HepG2 (cell line): ENCODE data around the gene VSNL1. TPM values are rescaled to one million over a fixed set of nuclear protein-coding genes. Genes with fewer than 3 reads are reported as not detected.

Experiments used
- ATAC-seq: fragments of 200-7000 bp; cut with Tn5 transposase; 3 replicates; pipeline ENCODE4 v1.9.1; 2020; ENCODE audit warnings: mild to moderate bottlenecking, moderate library complexity
- BruUV-seq: library from RNA; stranded (reverse); fragments of 400-500 nt; replicated peaks from 2 replicates; lab custom pipeline; 2021; lab: Mats Ljungman, UMichigan
- CTCF ChIA-PET: fragments of 300-600 bp; formaldehyde crosslinking; extraction: SDS; loops from one replicate; lab custom pipeline; 2021; ENCODE audit warnings: low total read pairs, inconsistent platforms, low intra/inter-chr PET ratio; lab: Yijun Ruan, JAX
- POLR2A ChIA-PET: fragments of 350-600 bp; sonication (Branson Sonifier 250); formaldehyde crosslinking; loops from one replicate; lab custom pipeline; 2020; ENCODE audit warnings: antibody characterized with exemption, inconsistent platforms; lab: Yijun Ruan, JAX
- DNase-seq: peaks from one replicate; pipeline ENCODE4 v3.0.0-alpha.2; 2015; ENCODE audit warnings: low spot score
- FAIRE-seq: peaks from 3 replicates; lab custom pipeline; 2011; peaks lifted over from hg19 to GRCh38; lab: Jason Lieb, UNC
- H2AFZ ChIP-seq: one replicate; pipeline ENCODE4 v1.6.1; 2011; ENCODE audit warnings: low read length, inconsistent platforms
- H3K27ac ChIP-seq: fragments of 300-600 bp; 3 replicates; pipeline ENCODE4 v1.8.0; 2011; ENCODE audit warnings: mixed run types, mild to moderate bottlenecking, mixed read lengths, low read length, inconsistent platforms; ENCODE audit not compliant: insufficient read depth; ENCODE audit errors: extremely low read length
- H3K27me3 ChIP-seq, 2 experiments: fragments of 200-600 bp in 1 of 2; 2 replicates in 1 of 2; 3 replicates in 1 of 2; pipeline versions ENCODE4 v1.6.0 to v1.8.0; 2011; ENCODE audit warnings: low read length in 2 of 2, mild to moderate bottlenecking in 2 of 2, moderate library complexity in 2 of 2, inconsistent platforms in 1 of 2; ENCODE audit not compliant: insufficient read depth in 2 of 2, control insufficient read depth in 1 of 2
- H3K36me3 ChIP-seq, 2 experiments: fragments of 200-600 bp in 1 of 2; replicated peaks in 1 of 2; 2 replicates in 1 of 2; 3 replicates in 1 of 2; pipeline versions ENCODE4 v1.5.1 to v1.8.0; 2011; ENCODE audit warnings: low read length in 2 of 2, inconsistent platforms in 1 of 2; ENCODE audit not compliant: insufficient read depth in 2 of 2, control insufficient read depth in 1 of 2
- H3K4me1 ChIP-seq: 2 replicates; pipeline ENCODE4 v1.5.1; 2012; ENCODE audit warnings: low read length, inconsistent platforms; ENCODE audit not compliant: insufficient read depth
- H3K4me2 ChIP-seq: 2 replicates; pipeline ENCODE4 v1.6.0; 2011; ENCODE audit warnings: low read depth, low read length, inconsistent platforms
- H3K4me3 ChIP-seq, 3 experiments: fragments of 200-600 bp in 1 of 3; sonication (generic), shearing (Covaris generic) in 1 of 3; replicated peaks in 1 of 3; 2 replicates each; pipeline ENCODE4 v1.5.1; 2011 to 2016; ENCODE audit warnings: low read length in 3 of 3, inconsistent platforms in 2 of 3, low read depth in 2 of 3, mild to moderate bottlenecking in 2 of 3, control low read depth in 1 of 3, mixed read lengths in 1 of 3; ENCODE audit not compliant: insufficient read depth in 1 of 3
- H3K79me2 ChIP-seq: one replicate; pipeline ENCODE4 v1.6.1; 2011; ENCODE audit warnings: low read length, inconsistent platforms; ENCODE audit not compliant: insufficient read depth
- H3K9ac ChIP-seq: 2 replicates; pipeline ENCODE4 v1.6.0; 2011; ENCODE audit warnings: mild to moderate bottlenecking, low read depth, low read length, inconsistent platforms; ENCODE audit not compliant: insufficient read depth
- H3K9me3 ChIP-seq: 2 replicates; pipeline ENCODE4 v1.5.1; 2012; ENCODE audit warnings: mild to moderate bottlenecking, low read length
- H4K20me1 ChIP-seq: 2 replicates; pipeline ENCODE4 v1.6.0; 2011; ENCODE audit warnings: inconsistent platforms, mild to moderate bottlenecking, low read length, moderate library complexity; ENCODE audit not compliant: insufficient read depth
- ATF7 ChIP-seq, 2 experiments: fragments of 450-650 bp in 1 of 2; sonication (generic) in 1 of 2; formaldehyde crosslinking in 1 of 2; IDR thresholded peaks; 2 replicates each; pipeline versions ENCODE4 v1.4.0 to v1.6.1; 2016 to 2020; ENCODE audit warnings: antibody characterized with exemption in 1 of 2, mild to moderate bottlenecking in 1 of 2, missing genetic modification reagents in 1 of 2
- CEBPB ChIP-seq: IDR thresholded peaks from 2 replicates; pipeline ENCODE4 v1.6.1; 2011; ENCODE audit warnings: low read depth, low read length, improper control_type of control experiment, borderline replicate concordance
- ELF4 ChIP-seq: sonication (generic); formaldehyde crosslinking; IDR thresholded peaks from 2 replicates; pipeline ENCODE4 v1.5.0; 2020; ENCODE audit warnings: missing genetic modification reagents, mild to moderate bottlenecking, moderate library complexity, borderline replicate concordance
- KDM5A ChIP-seq: fragments of 200-600 bp; sonication (generic); IDR thresholded peaks from 2 replicates; pipeline ENCODE4 v1.7.0; 2018; ENCODE audit warnings: antibody characterized with exemption, mild to moderate bottlenecking, low read length, borderline replicate concordance
- SOX13 ChIP-seq, 3 experiments: fragments of 450-650 bp in 1 of 3; sonication (generic) in 1 of 3; formaldehyde crosslinking in 1 of 3; IDR thresholded peaks in 2 of 3; conservative IDR thresholded peaks in 1 of 3; 2 replicates each; pipeline versions ENCODE4 v1.5.0 to v1.6.1; 2016 to 2020; ENCODE audit warnings: antibody characterized with exemption in 1 of 3, mild to moderate bottlenecking in 1 of 3, missing compliant biosample characterization in 1 of 3, missing genetic modification reagents in 1 of 3, moderate library complexity in 1 of 3
- ZFP36L2 ChIP-seq: sonication (generic); formaldehyde crosslinking; IDR thresholded peaks from 2 replicates; pipeline ENCODE4 v1.4.0; 2020; ENCODE audit warnings: missing genetic modification reagents
- ZFP90 ChIP-seq: sonication (generic); formaldehyde crosslinking; IDR thresholded peaks from 2 replicates; pipeline ENCODE4 v1.8.0; 2022; ENCODE audit warnings: missing genetic modification reagents, mild to moderate bottlenecking, inconsistent platforms, borderline replicate concordance
- ZNF121 ChIP-seq: sonication (generic); formaldehyde crosslinking; IDR thresholded peaks from 2 replicates; pipeline ENCODE4 v1.5.0; 2020; ENCODE audit warnings: mild to moderate bottlenecking, missing genetic modification reagents
- WGBS: methylation state at CpG from one replicate; pipeline ENCODE4 v1.1.6; 2017; ENCODE audit warnings: low lambda C conversion rate; 5-methylcytosine and 5-hydroxymethylcytosine counted together
- in situ Hi-C: cut with HindIII; loops from 2 replicates; pipeline ENCODE4 v1.10.0; 2017; ENCODE audit warnings: low pct_unique_long_range_greater_than_20kb; ENCODE audit not compliant: extremely low pct_ligation_motif_present
- intact Hi-C: fragments of 100-400 bp; cut with micrococcal nuclease; formaldehyde crosslinking; loops from one replicate; pipeline ENCODE4 v1.10.0; 2022; ENCODE audit not compliant: unreplicated experiment
- polyA plus RNA-seq, 8 experiments: library from polyadenylated mRNA; depleted of rRNA in 3 of 8; stranded (reverse) in 7 of 8; unstranded in 1 of 8; fragments of >200 nt; fragmentation: Illumina TruSeq in 4 of 8; extraction: Trizol in 4 of 8; gene quantifications; 2 replicates each; pipeline versions ENCODE4 v1.2.1 to v1.2.3, GENCODE V29; 2011 to 2016; ENCODE audit warnings: low read depth in 4 of 8, missing spikeins in 1 of 8, mixed read lengths in 1 of 8; ENCODE audit not compliant: insufficient read depth in 1 of 8
- total RNA-seq, 5 experiments: library from RNA; depleted of rRNA; stranded (reverse); fragments of >200 nt; fragmentation: Illumina TruSeq; extraction: Trizol; gene quantifications; 2 replicates each; pipeline ENCODE4 v1.2.3, GENCODE V29; 2016; ENCODE audit warnings: low read depth in 1 of 5
- TF ChIP-seq, protein P1 (sequence below): sonication (generic); formaldehyde crosslinking; IDR thresholded peaks from 2 replicates; pipeline ENCODE4 v1.4.0; 2020; ENCODE audit warnings: missing genetic modification reagents, borderline replicate concordance
- TF ChIP-seq, protein P2 (sequence below): fragments of 450-650 bp; IDR thresholded peaks from 2 replicates; pipeline ENCODE4 v1.6.1; 2017

Gene VSNL1
- total and polyA plus RNA-seq, 2 of the 13 experiments (the other 11 are each of a cell fraction or from before 2014, with no cell fraction given), result 63.2 to 95.9 TPM

DNA sequence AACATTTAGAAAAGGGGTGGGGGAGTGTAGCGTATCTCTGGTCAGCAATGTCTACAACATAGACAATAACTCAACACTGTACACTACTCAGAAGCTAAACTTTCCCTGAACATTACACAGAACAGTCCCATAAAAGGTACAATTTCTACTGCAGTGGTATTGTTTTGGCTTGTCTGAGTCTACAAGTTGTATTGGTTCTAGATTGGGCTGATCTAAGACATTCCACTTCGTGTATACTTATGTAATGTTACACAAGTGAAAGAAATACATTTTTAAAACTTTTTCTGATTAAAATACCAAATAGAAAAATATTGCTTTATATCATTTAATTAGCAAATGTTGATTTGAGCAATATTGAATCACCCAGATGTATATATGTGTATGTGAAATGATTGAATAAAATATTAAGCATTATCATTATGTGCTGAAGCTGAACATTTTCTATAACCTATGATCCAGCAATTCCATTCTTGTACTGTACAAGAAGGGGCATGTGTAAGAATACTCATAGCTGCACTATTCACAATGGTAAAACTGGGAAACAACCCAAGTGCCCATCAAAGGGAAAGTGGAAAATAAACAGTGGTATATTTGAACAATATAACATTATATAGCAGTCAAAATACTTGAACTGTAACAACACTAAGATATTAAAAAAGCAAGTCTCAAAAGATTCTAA lies 52.4 kb downstream of the VSNL1 start:
- H3K4me2 ChIP-seq, result peak overlapping the region; percentile 26; the same call in 1 of the 2 replicates
- POLR2A ChIA-PET, result interaction anchor here (0.7 to 3.4 kb wide), 3 partner anchors 13 to 53 kb away, joined by 3 to 23 read pairs (median 3); partner anchors contain the start of gene VSNL1

GRCh38 chr2:17593445-17593840 lies 52.9 kb downstream of the VSNL1 start:
- in situ Hi-C loops (loop anchor here (10.0 kb wide), 1 partner anchor 49 kb away; the partner anchor contains the start of gene VSNL1), intact Hi-C loops (loop anchor here (1.0 to 5.0 kb wide), 3 partner anchors 9 to 69 kb away; no protein-coding TSS in a partner anchor)
- DNase-seq (no peak), ATAC-seq (no peak), FAIRE-seq (no peak)
- POLR2A ChIA-PET, result interaction anchor here (0.7 to 3.4 kb wide), 4 partner anchors 8 to 54 kb away, joined by 3 to 23 read pairs (median 4); partner anchors contain the start of gene VSNL1
- Histone ChIP-seq H3K36me3 (peaks cover 10 to 35% of the 10 kb centered on the region in 2 experiments), H2AFZ (no peak overlapping the region), H3K4me2 (peak overlapping the region; percentile 26), H3K79me2 (peaks cover 31% of the 10 kb centered on the region), H4K20me1 (no peaks in the 10 kb centered on the region), H3K27me3 (no peaks in the 10 kb centered on the region), H3K9ac (peak overlapping the region; percentile 6; the same call in 1 of the 2 replicates), H3K4me3 (no peak overlapping the region; a peak in 1 of 6 replicates), H3K4me1 (peaks cover 69% of the 10 kb centered on the region), H3K27ac (peak overlapping the region; percentile 50), H3K9me3 (no peaks in the 10 kb centered on the region)
- TF ChIP-seq ATF7 (IDR thresholded peaks at IDR 0.05), result peak; percentile 19
- no peak for TF ChIP-seq ATF7 (CRISPR knock-in tag; IDR thresholded peaks at IDR 0.05)
- peak; percentile 47; the same call in 1 of the 2 replicates for TF ChIP-seq CEBPB
- TF ChIP-seq ZFP90 (CRISPR knock-in tag), result 0 out of 2 replicates have a peak, but pooled peaks have one; percentile 22
- TF ChIP-seq ZNF121, result no peak
- TF ChIP-seq ELF4 (CRISPR knock-in tag), result 0 out of 2 replicates have a peak, but pooled peaks have one; percentile 6
- TF ChIP-seq, protein P1, sequence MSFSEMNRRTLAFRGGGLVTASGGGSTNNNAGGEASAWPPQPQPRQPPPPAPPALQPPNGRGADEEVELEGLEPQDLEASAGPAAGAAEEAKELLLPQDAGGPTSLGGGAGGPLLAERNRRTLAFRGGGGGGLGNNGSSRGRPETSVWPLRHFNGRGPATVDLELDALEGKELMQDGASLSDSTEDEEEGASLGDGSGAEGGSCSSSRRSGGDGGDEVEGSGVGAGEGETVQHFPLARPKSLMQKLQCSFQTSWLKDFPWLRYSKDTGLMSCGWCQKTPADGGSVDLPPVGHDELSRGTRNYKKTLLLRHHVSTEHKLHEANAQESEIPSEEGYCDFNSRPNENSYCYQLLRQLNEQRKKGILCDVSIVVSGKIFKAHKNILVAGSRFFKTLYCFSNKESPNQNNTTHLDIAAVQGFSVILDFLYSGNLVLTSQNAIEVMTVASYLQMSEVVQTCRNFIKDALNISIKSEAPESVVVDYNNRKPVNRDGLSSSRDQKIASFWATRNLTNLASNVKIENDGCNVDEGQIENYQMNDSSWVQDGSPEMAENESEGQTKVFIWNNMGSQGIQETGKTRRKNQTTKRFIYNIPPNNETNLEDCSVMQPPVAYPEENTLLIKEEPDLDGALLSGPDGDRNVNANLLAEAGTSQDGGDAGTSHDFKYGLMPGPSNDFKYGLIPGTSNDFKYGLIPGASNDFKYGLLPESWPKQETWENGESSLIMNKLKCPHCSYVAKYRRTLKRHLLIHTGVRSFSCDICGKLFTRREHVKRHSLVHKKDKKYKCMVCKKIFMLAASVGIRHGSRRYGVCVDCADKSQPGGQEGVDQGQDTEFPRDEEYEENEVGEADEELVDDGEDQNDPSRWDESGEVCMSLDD, result 0 out of 2 replicates have a peak, but pooled peaks have one; percentile 21
- TF ChIP-seq KDM5A, result no peak
- CTCF ChIA-PET, result no interaction called here
- WGBS, result 94% methylated on average over 2 of the region's 2 CpGs
- no TSS peak for BruUV-seq

More for the DNA sequence above, 52.4 kb downstream of the VSNL1 start:
- Histone ChIP-seq H3K27me3 (no peaks in the 10 kb centered on the region), H3K4me1 (peaks cover 74% of the 10 kb centered on the region), H4K20me1 (no peaks in the 10 kb centered on the region), H3K9me3 (no peaks in the 10 kb centered on the region), H3K27ac (peak overlapping the region; percentile 50), H2AFZ (no peak overlapping the region), H3K79me2 (peaks cover 37% of the 10 kb centered on the region), H3K36me3 (peaks cover 10 to 35% of the 10 kb centered on the region in 2 experiments), H3K4me3 (no peak overlapping the region), H3K9ac (no peak overlapping the region)
- 89% methylated on average over 2 of the region's 2 CpGs for WGBS
- DNase-seq (peak; percentile 36), FAIRE-seq (no peak), ATAC-seq (no peak)
- no TSS peak for BruUV-seq
- TF ChIP-seq ZFP36L2 (no peak), SOX13 (IDR thresholded peaks at IDR 0.05) (no peak), SOX13 (CRISPR knock-in tag; conservative IDR thresholded peaks at IDR 0.05 in 1 of 2, IDR thresholded peaks at IDR 0.05 in 1 of 2) (peak in 1 of 2 experiments; percentile 17; a peak in 1 of 4 replicates)
- TF ChIP-seq, protein P2, sequence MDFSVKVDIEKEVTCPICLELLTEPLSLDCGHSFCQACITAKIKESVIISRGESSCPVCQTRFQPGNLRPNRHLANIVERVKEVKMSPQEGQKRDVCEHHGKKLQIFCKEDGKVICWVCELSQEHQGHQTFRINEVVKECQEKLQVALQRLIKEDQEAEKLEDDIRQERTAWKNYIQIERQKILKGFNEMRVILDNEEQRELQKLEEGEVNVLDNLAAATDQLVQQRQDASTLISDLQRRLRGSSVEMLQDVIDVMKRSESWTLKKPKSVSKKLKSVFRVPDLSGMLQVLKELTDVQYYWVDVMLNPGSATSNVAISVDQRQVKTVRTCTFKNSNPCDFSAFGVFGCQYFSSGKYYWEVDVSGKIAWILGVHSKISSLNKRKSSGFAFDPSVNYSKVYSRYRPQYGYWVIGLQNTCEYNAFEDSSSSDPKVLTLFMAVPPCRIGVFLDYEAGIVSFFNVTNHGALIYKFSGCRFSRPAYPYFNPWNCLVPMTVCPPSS, result no peak
- in situ Hi-C loops, result loop anchor here (10.0 kb wide), 1 partner anchor 48 kb away; the partner anchor contains the start of gene VSNL1
- CTCF ChIA-PET, result no interaction called here
- intact Hi-C loops, result loop anchor here (1.0 to 5.0 kb wide), 3 partner anchors 9 to 69 kb away; no protein-coding TSS in a partner anchor
